Gastroesophageal sphincter (tissue), 3 donors: ENCODE measurements around the gene PPAN.

ENCODE experiments used
- CTCF ChIP-seq, 4 experiments: fragments of 200-600 bp in 2 of 4; fragments of 450-650 bp in 2 of 4; sonication (generic) in 1 of 4; IDR thresholded peaks; one replicate each; pipeline ENCODE4 v1.5.1; 2017 to 2019; ENCODE audit warnings: antibody characterized with exemption in 4 of 4, mild to moderate bottlenecking in 2 of 4, moderate library complexity in 2 of 4
- EP300 ChIP-seq: sonication (generic); formaldehyde crosslinking; IDR thresholded peaks from one replicate; pipeline ENCODE4 v1.6.1; 2017; ENCODE audit warnings: antibody characterized with exemption, mild to moderate bottlenecking
- POLR2A ChIP-seq, 2 donors: fragments of 450-650 bp; IDR thresholded peaks; one replicate each; pipeline ENCODE4 v1.6.1; 2017; ENCODE audit warnings: antibody characterized with exemption in 2 of 2, mild to moderate bottlenecking in 2 of 2, moderate library complexity in 1 of 2

GRCh38 chr19:10126213-10126639 is 20.1 kb downstream of the PPAN start:
- no peak for TF ChIP-seq CTCF (IDR thresholded peaks at IDR 0.05)
- no peak for TF ChIP-seq EP300
- no peak for TF ChIP-seq POLR2A (IDR thresholded peaks at IDR 0.05)
